GM21619 (cell line): ENCODE data around the gene COL18A1.
"Not testable (repeated sequence)": the region's sequence is repeated elsewhere in the genome, so short reads cannot be mapped to it uniquely, and the experiment has no call there.

Source experiments
- ATAC-seq: cut with Tn5 transposase; IDR thresholded peaks from one replicate; pipeline ENCODE4 v1.9.1; 2021; ENCODE audit not compliant: unreplicated experiment

The COL18A1 gene

GRCh38 chr21:45404730-45405270, at the start of gene COL18A1:
Gene COL18A1, plus strand, starts transcription at chr21:45405165. Its CDS starts 66 bp downstream, at chr21:45405231.
- ATAC-seq = no peak

DNA sequence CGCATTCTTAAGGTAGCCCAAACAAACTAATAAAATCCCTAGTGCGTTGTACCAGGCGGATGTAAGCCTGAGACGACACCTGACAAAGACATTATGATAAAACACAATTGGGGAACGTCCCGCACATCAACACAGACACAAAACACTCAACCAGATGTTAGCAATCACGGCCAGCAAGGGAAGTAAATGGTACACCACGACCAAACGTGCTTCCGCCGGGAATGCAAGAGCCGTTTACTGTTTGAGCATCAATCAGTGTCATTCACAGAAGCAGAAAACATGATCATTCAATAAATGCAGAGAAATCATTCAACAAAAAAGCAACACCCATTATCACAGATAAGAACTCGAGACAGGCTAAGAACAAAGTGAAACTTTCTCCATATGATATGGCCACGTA, 49.4 kb upstream of the COL18A1 start:
- no peak for ATAC-seq

DNA sequence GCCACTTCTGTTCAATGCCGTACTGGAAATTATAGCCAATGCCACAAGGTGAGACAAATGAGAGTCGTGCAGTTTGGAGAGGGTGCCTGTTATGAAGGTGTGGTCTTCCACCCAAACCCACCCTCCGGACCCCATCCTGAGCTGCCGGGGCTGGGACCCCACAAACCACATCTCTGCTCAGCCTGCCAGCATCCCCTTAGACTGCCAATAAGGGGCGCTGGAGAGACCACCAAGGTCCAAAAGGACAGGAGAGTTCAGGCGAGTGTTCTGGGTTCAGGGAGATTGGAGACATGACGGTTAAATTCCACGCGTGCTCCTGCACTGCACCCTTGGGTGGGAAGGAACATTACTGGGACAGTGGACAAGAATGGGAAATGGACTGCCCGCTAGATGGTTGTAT, 48.7 kb upstream of the COL18A1 start:
- ATAC-seq = no peak

- no peak for ATAC-seq
Measured at GRCh38 chr21:45356653-45357435, 48.1 kb upstream of the COL18A1 start.

DNA sequence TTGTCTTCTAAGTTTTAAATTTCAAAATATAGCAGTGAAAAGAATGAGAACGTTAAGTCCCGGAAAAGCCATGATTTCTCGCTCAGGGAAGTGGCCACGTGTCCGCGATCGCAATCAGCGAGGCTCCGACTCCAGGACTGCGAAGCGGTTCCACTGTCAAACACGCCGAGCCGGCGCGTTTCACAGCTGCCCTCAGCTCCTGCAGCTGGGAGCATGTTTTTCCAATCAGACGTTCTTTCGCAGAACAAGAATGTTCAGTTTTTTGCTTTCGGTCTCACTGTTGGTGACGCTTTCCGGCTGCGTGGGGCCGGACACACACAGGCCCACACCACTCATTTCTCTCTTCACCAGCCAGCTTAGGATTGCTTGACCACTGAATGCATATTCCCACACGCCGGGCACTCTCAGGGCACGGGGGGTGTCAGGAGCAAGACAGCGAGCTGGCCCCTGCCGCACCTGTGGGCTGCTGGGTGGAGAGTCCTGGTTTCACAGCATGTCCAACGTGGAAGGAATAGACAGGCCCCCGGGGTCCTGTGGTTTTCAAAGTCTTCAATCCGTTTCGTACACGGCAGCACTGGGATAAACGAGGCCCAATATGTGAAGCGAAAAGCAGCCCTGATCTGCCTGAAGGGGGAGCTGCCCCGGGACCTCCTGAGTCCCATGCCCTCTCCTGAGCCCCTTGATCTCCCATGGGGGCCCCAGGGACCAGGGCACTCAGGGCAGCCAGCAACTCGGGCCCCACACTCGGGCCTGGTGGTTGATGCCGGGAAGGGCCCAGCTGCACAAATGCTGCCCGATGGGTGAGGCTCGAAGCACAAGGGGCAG, 47.3 kb upstream of the COL18A1 start:
- ATAC-seq = no peak

DNA sequence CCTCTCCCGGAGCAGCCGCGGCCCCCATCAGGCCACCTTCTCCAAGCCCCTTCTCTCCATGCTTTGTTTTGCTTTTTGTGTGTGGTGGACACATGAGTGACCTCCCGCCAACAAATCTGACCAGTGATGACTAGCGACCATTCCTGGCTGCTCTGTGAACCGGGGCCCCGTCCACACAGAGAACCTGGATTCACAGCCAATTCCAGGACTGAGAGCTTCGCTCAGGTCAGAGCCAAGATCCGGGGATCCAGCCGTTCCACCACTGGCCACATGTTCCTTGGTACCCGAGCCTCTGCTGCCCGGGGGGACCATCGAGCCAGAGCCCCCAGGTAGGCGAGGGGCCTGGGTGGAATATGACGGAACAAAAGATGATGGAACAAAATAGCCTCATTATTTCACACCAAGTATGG, 46.7 kb upstream of the COL18A1 start:
- no peak for ATAC-seq

GRCh38 chr21:45358711-45359310, 46.2 kb upstream of the COL18A1 start:
- no peak for ATAC-seq

- ATAC-seq = no peak
Measured at GRCh38 chr21:45359451-45360217, 45.3 kb upstream of the COL18A1 start.

GRCh38 chr21:45361033-45361997, 43.6 kb upstream of the COL18A1 start:
- no peak for ATAC-seq

DNA sequence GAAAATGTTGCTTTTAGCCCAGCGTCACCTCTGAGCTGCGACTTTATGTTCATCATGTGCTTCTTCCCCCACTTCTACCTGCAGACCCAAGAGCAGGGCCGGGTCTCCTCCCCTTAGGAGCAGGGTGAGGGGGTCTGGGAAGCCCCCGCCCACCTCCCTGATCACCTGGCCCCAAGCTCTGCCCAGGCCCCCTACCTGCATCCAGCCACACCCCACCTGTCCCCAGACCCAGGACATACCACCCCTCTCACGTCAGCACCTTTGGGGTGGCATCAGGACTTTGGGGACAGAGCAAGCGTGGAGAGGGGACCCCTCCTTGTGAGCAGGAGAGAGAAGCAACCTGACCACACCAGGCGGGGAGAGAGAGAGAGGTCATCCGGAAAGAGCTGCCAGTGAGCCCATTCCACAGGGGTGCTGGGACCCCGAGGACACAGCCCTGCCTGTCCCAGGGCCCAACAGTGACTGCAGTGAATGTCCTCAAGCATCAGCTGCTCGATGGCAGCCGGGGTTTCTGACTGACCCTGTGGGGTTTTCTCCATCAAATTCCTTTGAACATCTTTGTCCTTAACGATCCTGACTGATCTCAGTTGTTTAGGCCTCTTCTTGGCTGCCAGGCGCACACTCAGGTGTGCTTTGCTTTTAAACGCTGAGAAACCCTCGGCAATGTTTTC, 42.8 kb upstream of the COL18A1 start:
- no peak for ATAC-seq

GRCh38 chr21:45362748-45363145, 42.2 kb upstream of the COL18A1 start:
- no peak for ATAC-seq

GRCh38 chr21:45363272-45363671, 41.7 kb upstream of the COL18A1 start:
- not testable (repeated sequence) for ATAC-seq

GRCh38 chr21:45363921-45364467, 41.0 kb upstream of the COL18A1 start:
- no peak for ATAC-seq

DNA sequence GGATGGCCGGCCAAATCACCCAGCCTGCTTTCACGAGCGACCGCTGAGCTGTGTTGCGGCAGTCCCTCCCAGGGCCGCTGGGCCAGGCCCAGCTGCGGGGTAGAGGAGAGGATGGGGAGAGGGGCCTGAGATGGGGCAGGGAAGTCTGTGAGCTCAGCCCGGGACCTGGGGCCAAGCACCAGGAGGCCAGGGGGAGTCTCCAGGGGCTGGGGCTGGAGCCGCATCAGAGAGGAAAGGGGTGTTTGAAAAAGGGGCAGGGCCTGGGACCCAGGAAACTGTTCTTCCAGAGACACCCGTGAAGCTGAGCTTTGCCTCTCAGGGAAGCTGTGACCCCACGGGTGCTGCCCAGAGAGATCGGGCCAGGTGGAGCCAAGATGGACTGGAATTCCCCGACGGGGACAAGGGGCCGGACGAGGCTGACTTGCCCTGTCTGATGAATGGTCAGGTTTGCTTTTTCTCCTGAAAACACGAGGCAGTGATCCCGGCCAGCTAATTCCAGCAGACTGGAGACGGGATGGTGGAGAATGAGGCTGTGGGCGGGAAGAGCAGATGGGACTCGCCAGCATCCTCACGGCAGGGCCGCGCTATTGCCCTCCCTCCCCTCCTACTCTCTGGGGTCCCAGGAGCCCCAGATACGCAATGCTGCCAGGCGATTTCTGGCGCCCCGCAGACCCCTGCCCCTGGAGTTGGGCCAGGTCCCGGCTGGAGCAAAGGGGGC, 40.3 kb upstream of the COL18A1 start:
- no peak for ATAC-seq

- ATAC-seq = no peak
Measured at GRCh38 chr21:45365186-45365607, 39.8 kb upstream of the COL18A1 start.

- ATAC-seq = no peak
Measured at GRCh38 chr21:45365608-45366241, 39.2 kb upstream of the COL18A1 start.

DNA sequence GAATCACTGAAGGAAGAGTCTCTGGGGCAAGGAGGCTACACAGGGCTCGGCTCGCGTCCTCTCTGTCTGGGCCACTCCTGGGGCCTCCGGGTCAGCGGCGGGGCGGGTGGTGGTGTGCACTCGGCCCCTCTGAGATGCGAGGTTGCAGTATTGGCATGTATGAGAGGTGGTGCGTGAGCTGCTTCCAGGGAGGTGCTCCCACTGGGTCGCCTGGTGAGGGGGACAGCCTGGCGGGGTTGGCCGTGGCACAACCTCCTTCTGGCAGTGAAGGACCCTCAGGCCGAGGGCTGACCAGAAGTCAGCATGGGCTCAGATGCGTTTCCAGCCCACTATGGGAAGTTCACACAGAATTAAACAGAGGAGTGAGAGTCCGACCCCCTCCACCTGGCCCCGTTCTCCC, 38.5 kb upstream of the COL18A1 start:
- no peak for ATAC-seq
